Measurements from ENCODE around the gene KCNAB1.

Gene KCNAB1

GRCh38 chr3:156316076-156316475, 195.7 kb downstream of the KCNAB1 start:
- TF ChIP-seq EZH2phosphoT487 (IDR thresholded peaks at IDR 0.05; ENCODE audit: borderline replicate concordance) = no peak
- TF ChIP-seq, protein P1, sequence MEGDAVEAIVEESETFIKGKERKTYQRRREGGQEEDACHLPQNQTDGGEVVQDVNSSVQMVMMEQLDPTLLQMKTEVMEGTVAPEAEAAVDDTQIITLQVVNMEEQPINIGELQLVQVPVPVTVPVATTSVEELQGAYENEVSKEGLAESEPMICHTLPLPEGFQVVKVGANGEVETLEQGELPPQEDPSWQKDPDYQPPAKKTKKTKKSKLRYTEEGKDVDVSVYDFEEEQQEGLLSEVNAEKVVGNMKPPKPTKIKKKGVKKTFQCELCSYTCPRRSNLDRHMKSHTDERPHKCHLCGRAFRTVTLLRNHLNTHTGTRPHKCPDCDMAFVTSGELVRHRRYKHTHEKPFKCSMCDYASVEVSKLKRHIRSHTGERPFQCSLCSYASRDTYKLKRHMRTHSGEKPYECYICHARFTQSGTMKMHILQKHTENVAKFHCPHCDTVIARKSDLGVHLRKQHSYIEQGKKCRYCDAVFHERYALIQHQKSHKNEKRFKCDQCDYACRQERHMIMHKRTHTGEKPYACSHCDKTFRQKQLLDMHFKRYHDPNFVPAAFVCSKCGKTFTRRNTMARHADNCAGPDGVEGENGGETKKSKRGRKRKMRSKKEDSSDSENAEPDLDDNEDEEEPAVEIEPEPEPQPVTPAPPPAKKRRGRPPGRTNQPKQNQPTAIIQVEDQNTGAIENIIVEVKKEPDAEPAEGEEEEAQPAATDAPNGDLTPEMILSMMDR (conservative IDR thresholded peaks at IDR 0.05; ENCODE audit: low read length) = no peak
- H3K9me2 ChIP-seq (replicated peaks; ENCODE audit: low read depth, low read length) = no peaks in the 10 kb centered on the region
- H3K36me3 ChIP-seq (ENCODE audit: insufficient read depth, low read length) = no peaks in the 10 kb centered on the region
- H3K27me3 ChIP-seq (ENCODE audit: insufficient read depth, low read length, poor library complexity, severe bottlenecking) = no peaks in the 10 kb centered on the region
- no peak overlapping the region for H3K9ac ChIP-seq (ENCODE audit: low read depth, low read length, poor library complexity, severe bottlenecking)
- H3K4me3 ChIP-seq (ENCODE audit: low read length, poor library complexity, severe bottlenecking) = no peak overlapping the region
- no peaks in the 10 kb centered on the region for H3K79me2 ChIP-seq (ENCODE audit: insufficient read depth, low read length)
- no peak overlapping the region for H2AFZ ChIP-seq (ENCODE audit: low read length)
- H3K4me2 ChIP-seq (ENCODE audit: low read depth, low read length, poor library complexity, severe bottlenecking) = no peak overlapping the region
- no peaks in the 10 kb centered on the region for H3K4me1 ChIP-seq (ENCODE audit: insufficient read depth, low read length, poor library complexity, severe bottlenecking)
- H4K20me1 ChIP-seq (ENCODE audit: insufficient read depth, low read length, poor library complexity, severe bottlenecking) = no peaks in the 10 kb centered on the region
- no peaks in the 10 kb centered on the region for H3F3A ChIP-seq (ENCODE audit: low read depth)
- no peaks in the 10 kb centered on the region for H3K9me3 ChIP-seq (ENCODE audit: insufficient read depth, low read depth, low read length)

DNA sequence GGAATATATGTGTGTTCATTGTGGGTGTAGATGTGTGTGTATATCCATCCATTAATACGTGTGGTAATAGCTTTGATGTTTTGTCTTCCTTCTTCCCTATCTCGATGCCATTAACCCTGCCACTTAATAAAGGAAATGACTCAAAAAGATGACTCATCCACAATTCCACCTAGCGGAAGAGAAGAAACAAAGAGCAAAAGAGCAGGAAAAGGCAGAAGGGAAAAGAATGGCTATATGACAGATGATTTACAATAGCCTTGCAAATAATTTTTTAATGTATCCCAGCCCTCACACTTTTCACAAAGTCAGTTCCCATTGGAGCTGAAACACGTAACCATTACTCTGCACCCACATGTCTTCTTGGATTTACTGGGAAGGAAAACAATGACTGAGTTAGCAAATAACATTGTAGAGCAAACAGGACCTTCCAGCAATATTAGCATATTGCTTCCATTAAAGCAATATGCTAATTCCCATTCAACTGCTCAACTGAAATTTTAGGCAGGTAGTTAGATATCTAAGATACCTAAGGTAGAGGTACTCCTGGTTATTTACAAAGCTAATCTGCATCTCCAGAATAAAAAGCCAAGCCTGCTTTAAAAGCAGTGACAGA, 197.2 kb downstream of the KCNAB1 start:
- H3K9ac ChIP-seq (ENCODE audit: low read depth, low read length, poor library complexity, severe bottlenecking) = no peak overlapping the region
- no peak overlapping the region for H3K4me3 ChIP-seq (ENCODE audit: low read length, poor library complexity, severe bottlenecking)
- no peaks in the 10 kb centered on the region for H3K4me1 ChIP-seq (ENCODE audit: insufficient read depth, low read length, poor library complexity, severe bottlenecking)
- H2AFZ ChIP-seq (ENCODE audit: low read length) = peak overlapping the region; percentile 75; the same call in 1 of the 2 replicates
- no peaks in the 10 kb centered on the region for H3F3A ChIP-seq (ENCODE audit: low read depth)
- no peaks in the 10 kb centered on the region for H3K79me2 ChIP-seq (ENCODE audit: insufficient read depth, low read length)
- TF ChIP-seq, protein P1 (conservative IDR thresholded peaks at IDR 0.05; ENCODE audit: low read length) = no peak
- TF ChIP-seq EZH2phosphoT487 (IDR thresholded peaks at IDR 0.05; ENCODE audit: borderline replicate concordance) = no peak
- H3K27me3 ChIP-seq (ENCODE audit: insufficient read depth, low read length, poor library complexity, severe bottlenecking) = no peaks in the 10 kb centered on the region
- H4K20me1 ChIP-seq (ENCODE audit: insufficient read depth, low read length, poor library complexity, severe bottlenecking) = no peaks in the 10 kb centered on the region
- no peaks in the 10 kb centered on the region for H3K9me2 ChIP-seq (replicated peaks; ENCODE audit: low read depth, low read length)
- H3K36me3 ChIP-seq (ENCODE audit: insufficient read depth, low read length) = no peaks in the 10 kb centered on the region
- H3K4me2 ChIP-seq (ENCODE audit: low read depth, low read length, poor library complexity, severe bottlenecking) = no peak overlapping the region
- H3K9me3 ChIP-seq (ENCODE audit: insufficient read depth, low read depth, low read length) = no peaks in the 10 kb centered on the region

DNA sequence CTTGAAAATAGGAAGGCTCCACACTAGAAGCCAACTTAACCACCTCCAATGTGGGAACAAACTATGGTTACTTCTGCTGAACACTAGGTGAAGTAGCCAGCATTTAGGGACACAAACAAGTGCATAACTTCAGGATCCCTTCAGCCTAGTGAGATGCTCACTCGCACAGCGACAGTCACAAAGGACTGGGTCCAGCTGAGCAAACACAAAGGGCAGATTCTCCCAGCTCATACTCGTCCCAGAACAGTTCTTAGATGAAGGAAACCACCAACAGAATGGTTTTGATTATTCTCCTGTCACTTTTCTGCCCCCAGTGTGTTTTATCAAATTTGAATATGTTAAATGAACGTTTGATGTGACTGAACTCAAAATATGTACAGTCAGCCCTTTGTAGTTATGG, 201.6 kb downstream of the KCNAB1 start:
- no peaks in the 10 kb centered on the region for H3K36me3 ChIP-seq (ENCODE audit: insufficient read depth, low read length)
- H3F3A ChIP-seq (ENCODE audit: low read depth) = no peaks in the 10 kb centered on the region
- no peak overlapping the region for H2AFZ ChIP-seq (ENCODE audit: low read length)
- no peaks in the 10 kb centered on the region for H3K4me1 ChIP-seq (ENCODE audit: insufficient read depth, low read length, poor library complexity, severe bottlenecking)
- H3K9me2 ChIP-seq (replicated peaks; ENCODE audit: low read depth, low read length) = no peaks in the 10 kb centered on the region
- H4K20me1 ChIP-seq (ENCODE audit: insufficient read depth, low read length, poor library complexity, severe bottlenecking) = no peaks in the 10 kb centered on the region
- no peaks in the 10 kb centered on the region for H3K9me3 ChIP-seq (ENCODE audit: insufficient read depth, low read depth, low read length)
- H3K9ac ChIP-seq (ENCODE audit: low read depth, low read length, poor library complexity, severe bottlenecking) = no peak overlapping the region
- H3K4me3 ChIP-seq (ENCODE audit: low read length, poor library complexity, severe bottlenecking) = no peak overlapping the region
- TF ChIP-seq EZH2phosphoT487 (IDR thresholded peaks at IDR 0.05; ENCODE audit: borderline replicate concordance) = no peak
- TF ChIP-seq, protein P1 (conservative IDR thresholded peaks at IDR 0.05; ENCODE audit: low read length) = no peak
- no peaks in the 10 kb centered on the region for H3K79me2 ChIP-seq (ENCODE audit: insufficient read depth, low read length)
- no peak overlapping the region for H3K4me2 ChIP-seq (ENCODE audit: low read depth, low read length, poor library complexity, severe bottlenecking)
- no peaks in the 10 kb centered on the region for H3K27me3 ChIP-seq (ENCODE audit: insufficient read depth, low read length, poor library complexity, severe bottlenecking)

Measured in Loucy (cell line).